Measurements from ENCODE around the gene TMEM145.

DNA sequence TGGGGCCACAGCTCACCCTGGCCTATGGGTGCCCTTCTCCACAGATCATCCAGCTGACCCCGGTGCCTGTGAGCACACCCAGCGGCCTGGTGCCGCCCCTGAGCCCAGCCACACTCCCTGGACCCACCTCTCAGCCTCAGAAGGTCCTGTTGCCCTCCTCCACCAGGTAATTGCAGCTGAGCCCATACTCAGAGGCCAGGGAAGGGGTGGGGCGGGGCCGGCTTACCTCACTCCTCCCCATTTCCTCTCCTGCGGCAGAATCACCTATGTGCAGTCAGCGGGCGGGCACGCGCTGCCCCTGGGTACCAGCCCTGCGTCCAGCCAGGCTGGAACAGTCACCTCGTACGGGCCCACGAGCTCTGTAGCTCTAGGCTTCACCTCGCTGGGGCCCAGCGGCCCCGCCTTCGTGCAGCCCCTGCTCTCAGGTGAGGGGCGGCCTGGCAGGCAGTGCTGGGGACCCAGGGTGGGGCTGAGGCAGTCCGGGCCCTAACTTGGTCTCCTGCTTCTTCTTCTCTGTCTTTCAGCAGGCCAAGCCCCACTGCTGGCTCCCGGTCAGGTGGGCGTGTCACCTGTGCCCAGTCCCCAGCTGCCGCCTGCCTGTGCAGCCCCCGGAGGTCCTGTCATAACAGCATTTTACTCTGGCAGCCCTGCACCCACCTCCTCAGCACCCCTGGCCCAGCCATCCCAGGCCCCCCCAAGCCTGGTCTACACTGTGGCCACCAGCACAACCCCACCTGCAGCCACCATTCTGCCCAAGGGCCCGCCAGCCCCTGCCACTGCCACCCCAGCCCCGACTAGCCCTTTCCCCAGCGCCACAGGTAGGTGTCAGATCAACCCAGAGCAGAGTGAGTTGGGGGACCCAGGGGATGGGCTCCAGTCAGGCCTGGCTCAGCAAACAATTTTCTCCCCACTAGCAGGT, 20.8 kb upstream of the TMEM145 start:
- TF ChIP-seq, protein P1, sequence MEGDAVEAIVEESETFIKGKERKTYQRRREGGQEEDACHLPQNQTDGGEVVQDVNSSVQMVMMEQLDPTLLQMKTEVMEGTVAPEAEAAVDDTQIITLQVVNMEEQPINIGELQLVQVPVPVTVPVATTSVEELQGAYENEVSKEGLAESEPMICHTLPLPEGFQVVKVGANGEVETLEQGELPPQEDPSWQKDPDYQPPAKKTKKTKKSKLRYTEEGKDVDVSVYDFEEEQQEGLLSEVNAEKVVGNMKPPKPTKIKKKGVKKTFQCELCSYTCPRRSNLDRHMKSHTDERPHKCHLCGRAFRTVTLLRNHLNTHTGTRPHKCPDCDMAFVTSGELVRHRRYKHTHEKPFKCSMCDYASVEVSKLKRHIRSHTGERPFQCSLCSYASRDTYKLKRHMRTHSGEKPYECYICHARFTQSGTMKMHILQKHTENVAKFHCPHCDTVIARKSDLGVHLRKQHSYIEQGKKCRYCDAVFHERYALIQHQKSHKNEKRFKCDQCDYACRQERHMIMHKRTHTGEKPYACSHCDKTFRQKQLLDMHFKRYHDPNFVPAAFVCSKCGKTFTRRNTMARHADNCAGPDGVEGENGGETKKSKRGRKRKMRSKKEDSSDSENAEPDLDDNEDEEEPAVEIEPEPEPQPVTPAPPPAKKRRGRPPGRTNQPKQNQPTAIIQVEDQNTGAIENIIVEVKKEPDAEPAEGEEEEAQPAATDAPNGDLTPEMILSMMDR (IDR thresholded peaks at IDR 0.05) = no peak
- TF ChIP-seq TCF7L2 (IDR thresholded peaks at IDR 0.05; ENCODE audit: low read depth, low read length) (no peak), POLR2AphosphoS5 (IDR thresholded peaks at IDR 0.05; ENCODE audit: low read depth, low read length) (no peak)

Data from Panc1 (cell line).